Measurements from ENCODE around the gene TRAF3IP3. TPM values are rescaled to one million over a fixed set of nuclear protein-coding genes. Genes with fewer than 3 reads are reported as not detected.

Gene TRAF3IP3
- total and polyA plus RNA-seq, 2 experiments from 2014 or later, result 0.13 to 0.16 TPM

DNA sequence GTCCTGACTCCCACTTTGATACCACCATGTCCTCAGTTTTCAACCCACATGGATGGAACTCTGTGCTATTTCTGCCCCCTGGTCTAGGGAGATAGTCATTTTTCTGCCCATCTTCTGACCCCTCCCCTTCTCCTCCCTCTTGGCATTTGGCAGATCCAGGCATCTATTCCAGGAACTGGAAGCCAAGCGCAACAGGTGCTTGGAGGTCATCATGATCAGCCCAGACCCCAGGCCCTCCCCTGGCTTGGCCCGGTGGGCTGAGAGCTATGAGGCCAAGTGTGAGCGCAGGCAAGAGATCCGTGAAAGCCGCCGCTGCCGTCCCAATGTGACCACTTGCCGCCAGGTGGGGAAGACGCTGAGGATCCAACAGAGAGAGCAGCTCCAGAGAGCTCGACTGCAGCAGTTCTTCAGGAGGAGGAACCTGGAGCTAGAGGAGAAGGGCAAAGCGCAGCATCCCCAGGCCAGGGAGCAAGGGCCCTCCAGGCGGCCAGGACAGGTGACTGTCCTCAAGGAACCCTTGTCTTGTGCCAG, 4.0 kb downstream of the TRAF3IP3 start:
- TF ChIP-seq EZH2 (IDR thresholded peaks at IDR 0.05; ENCODE audit: borderline replicate concordance) (no peak), CTCF (IDR thresholded peaks at IDR 0.05; ENCODE audit: poor library complexity) (no peak), EZH2phosphoT487 (IDR thresholded peaks at IDR 0.05; ENCODE audit: low read depth, severe bottlenecking, unreplicated experiment) (no peak)
- 95% methylated on average over 12 of the region's 12 CpGs for WGBS (ENCODE audit: low lambda C conversion rate, missing lambda C conversion rate)
- no peaks in the 10 kb centered on the region for H4K20me1 ChIP-seq (ENCODE audit: insufficient read depth, poor library complexity, severe bottlenecking)

DNA sequence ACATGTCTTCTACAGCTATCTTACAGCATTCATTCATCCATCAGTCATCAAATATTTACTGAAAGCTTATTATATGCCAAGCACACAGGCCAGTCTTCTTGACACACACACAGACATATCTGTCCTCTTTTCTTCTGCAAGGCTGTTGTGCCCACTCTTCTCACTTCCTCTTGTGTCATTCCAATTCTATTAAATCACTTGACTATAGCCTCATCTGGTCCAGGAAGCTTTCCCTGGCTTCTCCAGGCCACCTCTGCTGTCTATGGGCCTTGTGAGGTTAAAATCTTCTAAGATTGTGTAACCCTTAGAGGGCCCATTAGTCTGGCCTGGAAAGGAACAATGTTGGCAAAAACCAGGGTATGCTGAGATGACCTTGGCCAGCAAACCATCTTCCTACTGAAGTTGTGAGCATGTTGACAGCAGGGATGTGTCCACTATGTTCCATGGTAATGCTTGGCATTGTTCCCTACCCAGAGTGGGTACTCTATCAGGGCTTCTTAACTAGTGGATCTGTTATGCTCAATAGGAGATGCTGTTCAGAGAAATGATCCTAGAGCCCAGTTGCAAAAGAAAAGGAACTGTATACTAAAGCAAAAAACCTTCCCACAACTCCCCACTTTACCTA, 5.3 kb downstream of the TRAF3IP3 start:
- no peaks in the 10 kb centered on the region for H3K9me2 ChIP-seq (replicated peaks; ENCODE audit: insufficient read depth)
- H4K20me1 ChIP-seq (ENCODE audit: insufficient read depth, poor library complexity, severe bottlenecking), result no peaks in the 10 kb centered on the region
- TF ChIP-seq EZH2phosphoT487 (IDR thresholded peaks at IDR 0.05; ENCODE audit: low read depth, severe bottlenecking, unreplicated experiment) (no peak), CTCF (IDR thresholded peaks at IDR 0.05; ENCODE audit: poor library complexity) (no peak), EZH2 (IDR thresholded peaks at IDR 0.05; ENCODE audit: borderline replicate concordance) (no peak)

More for the DNA sequence above, 4.0 kb downstream of the TRAF3IP3 start:
- H3K27me3 ChIP-seq, result peaks cover 6% of the 10 kb centered on the region
- no peak overlapping the region for H3K27ac ChIP-seq
- H3K4me2 ChIP-seq, result no peak overlapping the region
- H3K4me3 ChIP-seq, result no peak overlapping the region
- no peaks in the 10 kb centered on the region for H3K4me1 ChIP-seq (ENCODE audit: insufficient read depth)
- H2AFZ ChIP-seq, result no peak overlapping the region
- H3K9me3 ChIP-seq (ENCODE audit: low read depth), result no peaks in the 10 kb centered on the region
- H3K79me2 ChIP-seq, result no peaks in the 10 kb centered on the region
- no peaks in the 10 kb centered on the region for H3K36me3 ChIP-seq (replicated peaks; ENCODE audit: insufficient read depth, low read depth)
- no peaks in the 10 kb centered on the region for H3K9me2 ChIP-seq (replicated peaks; ENCODE audit: insufficient read depth)
- no peak for DNase-seq (ENCODE audit: low spot score)

DNA sequence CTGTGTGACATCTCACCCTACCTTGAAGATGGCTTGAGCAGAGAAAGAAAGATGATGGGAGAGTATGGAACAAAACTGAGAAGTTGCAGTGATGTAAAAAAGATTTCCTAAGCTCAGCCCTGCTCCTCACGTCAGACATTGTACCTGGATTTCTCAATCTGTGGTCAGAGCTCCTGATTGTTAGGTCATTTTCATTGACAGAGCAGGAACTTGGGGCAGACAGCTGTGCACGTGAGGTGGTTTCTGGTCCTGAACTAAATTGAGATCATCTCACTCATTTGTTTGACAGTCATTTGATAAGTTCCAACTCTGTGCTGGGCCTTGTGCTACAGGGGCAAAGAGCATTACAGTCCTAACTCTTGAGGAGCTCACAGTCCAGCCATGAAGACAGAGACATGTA, 10.2 kb downstream of the TRAF3IP3 start:
- no peaks in the 10 kb centered on the region for H3K9me3 ChIP-seq (ENCODE audit: low read depth)
- peaks cover 5% of the 10 kb centered on the region for H3K4me1 ChIP-seq (ENCODE audit: insufficient read depth)
- TF ChIP-seq EZH2 (IDR thresholded peaks at IDR 0.05; ENCODE audit: borderline replicate concordance) (no peak), EZH2phosphoT487 (IDR thresholded peaks at IDR 0.05; ENCODE audit: low read depth, severe bottlenecking, unreplicated experiment) (no peak), CTCF (IDR thresholded peaks at IDR 0.05; ENCODE audit: poor library complexity) (no peak)
- H3K36me3 ChIP-seq (replicated peaks; ENCODE audit: insufficient read depth, low read depth), result no peaks in the 10 kb centered on the region
- H3K27ac ChIP-seq, result no peak overlapping the region
- H3K4me2 ChIP-seq, result no peak overlapping the region
- peaks cover 6% of the 10 kb centered on the region for H3K27me3 ChIP-seq
- 66% methylated on average over 2 of the region's 2 CpGs for WGBS (ENCODE audit: low lambda C conversion rate, missing lambda C conversion rate)
- H4K20me1 ChIP-seq (ENCODE audit: insufficient read depth, poor library complexity, severe bottlenecking), result no peaks in the 10 kb centered on the region
- DNase-seq (ENCODE audit: low spot score), result peak; percentile 14
- H3K79me2 ChIP-seq, result no peaks in the 10 kb centered on the region
- no peak overlapping the region for H3K4me3 ChIP-seq
- no peaks in the 10 kb centered on the region for H3K9me2 ChIP-seq (replicated peaks; ENCODE audit: insufficient read depth)
- no peak overlapping the region for H2AFZ ChIP-seq

More for the DNA sequence above, 5.3 kb downstream of the TRAF3IP3 start:
- no peaks in the 10 kb centered on the region for H3K79me2 ChIP-seq
- no peak for DNase-seq (ENCODE audit: low spot score)
- H3K36me3 ChIP-seq (replicated peaks; ENCODE audit: insufficient read depth, low read depth), result no peaks in the 10 kb centered on the region
- no peak overlapping the region for H3K4me3 ChIP-seq
- no peaks in the 10 kb centered on the region for H3K9me3 ChIP-seq (ENCODE audit: low read depth)
- H3K27me3 ChIP-seq, result peaks cover 6% of the 10 kb centered on the region
- no peak overlapping the region for H3K4me2 ChIP-seq
- H3K4me1 ChIP-seq (ENCODE audit: insufficient read depth), result no peaks in the 10 kb centered on the region
- no peak overlapping the region for H2AFZ ChIP-seq
- no peak overlapping the region for H3K27ac ChIP-seq

Measured in hepatocyte (in vitro differentiated cells).